ENCODE data around the gene CHCHD10. TPM values are rescaled to one million over a fixed set of nuclear protein-coding genes. Genes with fewer than 3 reads are reported as not detected.

The CHCHD10 gene
- total RNA-seq, 1 experiment from 2014 or later: 86.0 TPM

DNA sequence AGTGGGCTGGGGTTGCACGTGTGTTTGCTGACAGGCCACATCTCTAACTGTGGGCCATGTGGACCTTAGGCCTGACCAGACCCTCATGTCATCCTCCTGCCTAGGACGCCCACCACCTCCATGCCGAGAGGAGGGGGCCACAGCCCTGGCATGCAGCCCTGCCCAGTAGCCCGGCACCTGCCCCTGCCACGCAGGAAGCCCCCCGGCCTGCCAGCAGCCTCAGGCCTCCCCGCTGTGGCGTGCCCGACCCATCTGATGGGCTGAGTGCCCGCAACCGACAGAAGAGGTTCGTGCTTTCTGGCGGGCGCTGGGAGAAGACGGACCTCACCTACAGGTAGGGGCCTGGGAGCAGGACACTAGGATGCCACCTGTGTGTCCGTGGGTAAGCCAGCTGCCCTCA lies 11.3 kb upstream of the CHCHD10 start:
- Mint-ChIP-seq H3K27me3 (ENCODE audit: insufficient read depth, unreplicated experiment) (no peaks in the 10 kb centered on the region), H3K36me3 (ENCODE audit: insufficient read depth, unreplicated experiment) (no peaks in the 10 kb centered on the region), H3K27ac (ENCODE audit: low read depth, unreplicated experiment) (no peak overlapping the region), H3K9me3 (ENCODE audit: unreplicated experiment) (no peaks in the 10 kb centered on the region), H3K4me3 (ENCODE audit: unreplicated experiment) (no peak overlapping the region), H3K4me1 (ENCODE audit: insufficient read depth, unreplicated experiment) (peaks cover 20% of the 10 kb centered on the region)
- ChIA-PET POLR2A (no interaction called here), CTCF (no interaction called here)
- TF ChIP-seq, protein P1, sequence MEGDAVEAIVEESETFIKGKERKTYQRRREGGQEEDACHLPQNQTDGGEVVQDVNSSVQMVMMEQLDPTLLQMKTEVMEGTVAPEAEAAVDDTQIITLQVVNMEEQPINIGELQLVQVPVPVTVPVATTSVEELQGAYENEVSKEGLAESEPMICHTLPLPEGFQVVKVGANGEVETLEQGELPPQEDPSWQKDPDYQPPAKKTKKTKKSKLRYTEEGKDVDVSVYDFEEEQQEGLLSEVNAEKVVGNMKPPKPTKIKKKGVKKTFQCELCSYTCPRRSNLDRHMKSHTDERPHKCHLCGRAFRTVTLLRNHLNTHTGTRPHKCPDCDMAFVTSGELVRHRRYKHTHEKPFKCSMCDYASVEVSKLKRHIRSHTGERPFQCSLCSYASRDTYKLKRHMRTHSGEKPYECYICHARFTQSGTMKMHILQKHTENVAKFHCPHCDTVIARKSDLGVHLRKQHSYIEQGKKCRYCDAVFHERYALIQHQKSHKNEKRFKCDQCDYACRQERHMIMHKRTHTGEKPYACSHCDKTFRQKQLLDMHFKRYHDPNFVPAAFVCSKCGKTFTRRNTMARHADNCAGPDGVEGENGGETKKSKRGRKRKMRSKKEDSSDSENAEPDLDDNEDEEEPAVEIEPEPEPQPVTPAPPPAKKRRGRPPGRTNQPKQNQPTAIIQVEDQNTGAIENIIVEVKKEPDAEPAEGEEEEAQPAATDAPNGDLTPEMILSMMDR (IDR thresholded peaks at IDR 0.05; ENCODE audit: unreplicated experiment): no peak
- DNase-seq (ENCODE audit: unreplicated experiment): no peak
- intact Hi-C loops (cut with micrococcal nuclease): no loop called here
- no TSS peak for BruUV-seq (replicated peaks)

DNA sequence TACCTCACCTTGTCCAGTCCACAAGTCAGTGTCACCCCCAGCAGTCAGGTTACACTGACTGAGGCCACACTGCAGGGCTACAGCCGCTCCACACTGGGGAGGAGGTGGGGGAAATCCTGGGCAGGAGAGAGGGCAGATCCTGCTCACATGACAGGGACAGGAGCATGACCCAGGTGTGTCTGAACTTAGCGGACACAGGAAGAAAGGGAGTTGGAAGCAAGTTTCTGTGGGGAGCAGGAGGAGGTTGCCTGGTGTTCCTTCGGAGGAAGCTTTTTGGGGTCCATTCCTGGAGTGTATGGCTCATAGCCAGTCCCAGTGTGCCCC lies 10.8 kb upstream of the CHCHD10 start:
- Mint-ChIP-seq H3K4me3 (ENCODE audit: unreplicated experiment) (no peak overlapping the region), H3K4me1 (ENCODE audit: insufficient read depth, unreplicated experiment) (peaks cover 22% of the 10 kb centered on the region), H3K9me3 (ENCODE audit: unreplicated experiment) (no peaks in the 10 kb centered on the region), H3K27me3 (ENCODE audit: insufficient read depth, unreplicated experiment) (no peaks in the 10 kb centered on the region), H3K27ac (ENCODE audit: low read depth, unreplicated experiment) (no peak overlapping the region), H3K36me3 (ENCODE audit: insufficient read depth, unreplicated experiment) (no peaks in the 10 kb centered on the region)
- ChIA-PET POLR2A (interaction anchor here (0.6 kb wide), 1 partner anchor 46 kb away, joined by 3 read pairs; no protein-coding TSS in a partner anchor), CTCF (interaction anchor here (0.7 kb wide), 1 partner anchor 819 kb away, joined by 3 read pairs; no protein-coding TSS in a partner anchor)
- BruUV-seq (replicated peaks): no TSS peak
- TF ChIP-seq, protein P1 (IDR thresholded peaks at IDR 0.05; ENCODE audit: unreplicated experiment): no peak
- DNase-seq (ENCODE audit: unreplicated experiment): no peak
- intact Hi-C loops (cut with micrococcal nuclease): no loop called here

DNA sequence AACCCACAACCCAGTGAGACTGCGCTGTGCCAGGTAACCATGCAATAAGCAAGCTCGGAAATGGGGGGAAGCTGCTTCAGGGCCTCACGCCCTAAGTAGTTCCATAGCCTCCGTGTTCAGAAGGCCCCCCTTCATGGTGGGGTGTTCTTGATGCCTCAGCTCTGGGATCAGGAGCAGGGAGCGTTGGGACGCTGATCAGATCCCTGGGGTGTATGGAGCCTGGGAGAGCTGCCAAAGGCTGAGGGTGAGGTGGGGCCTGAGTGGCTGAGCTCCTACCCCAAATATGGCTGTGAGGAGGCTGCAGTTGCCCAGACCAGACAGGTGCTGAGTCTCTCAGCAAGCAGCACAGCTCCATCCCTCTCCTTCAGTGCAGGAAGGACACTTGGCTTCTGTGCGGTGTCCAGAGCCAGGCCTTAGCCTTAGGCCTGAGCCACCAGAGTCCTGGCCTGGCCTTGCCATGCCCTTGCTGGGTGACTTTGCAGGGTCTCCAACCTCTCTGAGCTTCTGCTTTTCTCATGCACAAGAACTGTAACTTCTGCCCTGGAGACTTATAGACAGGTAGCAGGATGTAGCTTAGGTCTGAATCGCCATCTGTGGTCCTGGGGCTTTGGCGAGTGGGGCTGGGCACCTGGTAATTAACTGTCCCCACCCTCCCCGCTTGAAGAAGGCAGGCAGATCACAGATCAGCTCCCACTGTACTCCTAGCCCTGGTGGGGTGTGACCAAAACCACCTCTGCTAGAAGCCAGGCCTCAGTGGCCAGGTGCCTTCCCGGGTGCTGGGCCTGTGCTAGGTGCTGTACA lies 10.2 kb upstream of the CHCHD10 start:
- Mint-ChIP-seq H3K36me3 (ENCODE audit: insufficient read depth, unreplicated experiment) (peaks cover 5% of the 10 kb centered on the region), H3K9me3 (ENCODE audit: unreplicated experiment) (no peaks in the 10 kb centered on the region), H3K4me1 (ENCODE audit: insufficient read depth, unreplicated experiment) (peaks cover 28% of the 10 kb centered on the region), H3K27me3 (ENCODE audit: insufficient read depth, unreplicated experiment) (no peaks in the 10 kb centered on the region), H3K4me3 (ENCODE audit: unreplicated experiment) (no peak overlapping the region), H3K27ac (ENCODE audit: low read depth, unreplicated experiment) (no peak overlapping the region)
- intact Hi-C loops (cut with micrococcal nuclease): no loop called here
- no peak for DNase-seq (ENCODE audit: unreplicated experiment)
- ChIA-PET POLR2A (interaction anchor here (0.6 kb wide), 1 partner anchor 47 kb away, joined by 3 read pairs; no protein-coding TSS in a partner anchor), CTCF (interaction anchor here (0.7 to 1.0 kb wide), 3 partner anchors 10 to 818 kb away, joined by 3 to 5 read pairs (median 3); partner anchors contain the start of gene CHCHD10)
- BruUV-seq (replicated peaks): no TSS peak
- TF ChIP-seq, protein P1 (IDR thresholded peaks at IDR 0.05; ENCODE audit: unreplicated experiment): no peak

DNA sequence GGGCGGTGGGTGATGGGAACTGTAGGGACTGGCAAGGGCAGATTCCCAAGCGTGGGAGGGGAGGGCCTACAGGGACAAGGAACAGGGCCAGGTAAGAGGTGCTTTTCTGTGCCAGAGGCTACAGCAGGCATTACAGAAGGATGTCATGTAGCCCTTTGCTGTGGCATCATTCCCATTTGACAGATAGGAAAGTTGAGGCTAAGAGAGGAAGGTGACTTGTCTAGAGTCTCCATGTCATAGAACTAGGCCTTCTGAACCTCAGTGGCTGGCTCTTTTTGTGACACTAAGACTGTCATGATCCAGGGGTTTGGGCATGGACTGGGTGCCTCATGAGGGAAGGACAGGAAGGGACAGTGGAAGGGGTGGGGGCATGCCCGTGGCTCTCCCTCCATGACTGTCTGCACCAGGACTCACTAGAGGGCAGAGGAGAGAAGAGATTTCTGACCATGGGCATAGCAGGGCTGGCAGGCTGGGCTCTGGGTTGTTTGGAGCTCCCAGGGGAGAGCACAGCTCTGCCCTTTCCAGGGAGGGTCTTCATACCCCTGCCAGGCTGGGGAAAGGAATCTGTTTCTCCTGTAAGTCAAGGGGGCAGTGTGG lies 8.1 kb upstream of the CHCHD10 start:
- Mint-ChIP-seq H3K36me3 (ENCODE audit: insufficient read depth, unreplicated experiment) (peaks cover 6% of the 10 kb centered on the region), H3K4me1 (ENCODE audit: insufficient read depth, unreplicated experiment) (peaks cover 18% of the 10 kb centered on the region), H3K9me3 (ENCODE audit: unreplicated experiment) (no peaks in the 10 kb centered on the region), H3K27ac (ENCODE audit: low read depth, unreplicated experiment) (no peak overlapping the region), H3K27me3 (ENCODE audit: insufficient read depth, unreplicated experiment) (no peaks in the 10 kb centered on the region), H3K4me3 (ENCODE audit: unreplicated experiment) (no peak overlapping the region)
- TF ChIP-seq, protein P1 (IDR thresholded peaks at IDR 0.05; ENCODE audit: unreplicated experiment): no peak
- DNase-seq (ENCODE audit: unreplicated experiment): no peak
- BruUV-seq (replicated peaks): no TSS peak
- intact Hi-C loops (cut with micrococcal nuclease): no loop called here
- ChIA-PET CTCF (interaction anchor here (0.8 to 1.8 kb wide), 5 partner anchors 9 to 186 kb away, joined by 3 to 4 read pairs (median 4); partner anchors contain the start of gene CHCHD10), POLR2A (interaction anchor here (1.2 to 2.3 kb wide), 3 partner anchors 10 to 118 kb away, joined by 4 to 8 read pairs (median 6); partner anchors contain the start of gene MIF)
